Fibroblast of the aortic adventitia (primary cell): ENCODE measurements around the gene E4F1. TPM values are rescaled to one million over a fixed set of nuclear protein-coding genes. Genes with fewer than 3 reads are reported as not detected.

Experiments used
- DNase-seq: peaks from one replicate; pipeline ENCODE4 v3.0.0-alpha.2; 2010; ENCODE audit warnings: low read depth
- H3K4me3 ChIP-seq: 2 replicates; pipeline ENCODE4 v1.5.1; 2011; ENCODE audit warnings: low read depth, mild to moderate bottlenecking, control low read depth, low read length, moderate library complexity
- total RNA-seq: library from RNA; depleted of rRNA; stranded (reverse); fragments of >200 nt; gene quantifications from 2 replicates; pipeline ENCODE4 v1.2.3, GENCODE V29; 2012; ENCODE audit warnings: low replicate concordance
- TF ChIP-seq, protein P1 (sequence below): IDR thresholded peaks from 2 replicates; pipeline ENCODE4 v1.5.1; 2011; ENCODE audit warnings: mild to moderate bottlenecking, low read length, control low read depth, inconsistent platforms; ENCODE audit not compliant: insufficient read depth

Gene E4F1
- total RNA-seq, 1 donor, result 18.7 TPM

DNA sequence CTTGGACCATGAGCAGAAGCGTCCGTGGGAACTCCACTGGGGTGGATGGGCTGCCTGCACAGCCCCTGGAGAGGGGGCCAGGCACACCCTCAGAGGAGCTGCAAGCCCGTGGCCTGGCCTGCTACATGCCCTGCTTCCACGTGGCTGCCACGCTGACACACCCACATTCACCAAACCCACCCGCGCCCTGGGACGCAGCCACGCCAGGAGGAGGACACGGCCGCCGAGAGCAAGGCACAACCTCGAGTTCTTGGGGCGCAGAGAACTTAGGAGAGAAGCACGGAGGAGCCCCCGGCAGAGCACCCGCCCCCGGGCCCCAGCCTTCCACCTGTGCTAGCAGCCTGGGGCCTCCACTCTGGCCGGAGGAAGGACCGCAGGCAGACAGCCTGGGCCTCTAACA lies 45.8 kb upstream of the E4F1 start:
- H3K4me3 ChIP-seq, result no peak overlapping the region
- TF ChIP-seq, protein P1, sequence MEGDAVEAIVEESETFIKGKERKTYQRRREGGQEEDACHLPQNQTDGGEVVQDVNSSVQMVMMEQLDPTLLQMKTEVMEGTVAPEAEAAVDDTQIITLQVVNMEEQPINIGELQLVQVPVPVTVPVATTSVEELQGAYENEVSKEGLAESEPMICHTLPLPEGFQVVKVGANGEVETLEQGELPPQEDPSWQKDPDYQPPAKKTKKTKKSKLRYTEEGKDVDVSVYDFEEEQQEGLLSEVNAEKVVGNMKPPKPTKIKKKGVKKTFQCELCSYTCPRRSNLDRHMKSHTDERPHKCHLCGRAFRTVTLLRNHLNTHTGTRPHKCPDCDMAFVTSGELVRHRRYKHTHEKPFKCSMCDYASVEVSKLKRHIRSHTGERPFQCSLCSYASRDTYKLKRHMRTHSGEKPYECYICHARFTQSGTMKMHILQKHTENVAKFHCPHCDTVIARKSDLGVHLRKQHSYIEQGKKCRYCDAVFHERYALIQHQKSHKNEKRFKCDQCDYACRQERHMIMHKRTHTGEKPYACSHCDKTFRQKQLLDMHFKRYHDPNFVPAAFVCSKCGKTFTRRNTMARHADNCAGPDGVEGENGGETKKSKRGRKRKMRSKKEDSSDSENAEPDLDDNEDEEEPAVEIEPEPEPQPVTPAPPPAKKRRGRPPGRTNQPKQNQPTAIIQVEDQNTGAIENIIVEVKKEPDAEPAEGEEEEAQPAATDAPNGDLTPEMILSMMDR, result no peak
- DNase-seq, result no peak

GRCh38 chr16:2178321-2179106 lies 44.9 kb upstream of the E4F1 start:
- TF ChIP-seq, protein P1, result no peak
- no peak overlapping the region for H3K4me3 ChIP-seq
- DNase-seq, result no peak

GRCh38 chr16:2179107-2179501 lies 44.3 kb upstream of the E4F1 start:
- TF ChIP-seq, protein P1, result no peak
- no peak for DNase-seq
- H3K4me3 ChIP-seq, result no peak overlapping the region

DNA sequence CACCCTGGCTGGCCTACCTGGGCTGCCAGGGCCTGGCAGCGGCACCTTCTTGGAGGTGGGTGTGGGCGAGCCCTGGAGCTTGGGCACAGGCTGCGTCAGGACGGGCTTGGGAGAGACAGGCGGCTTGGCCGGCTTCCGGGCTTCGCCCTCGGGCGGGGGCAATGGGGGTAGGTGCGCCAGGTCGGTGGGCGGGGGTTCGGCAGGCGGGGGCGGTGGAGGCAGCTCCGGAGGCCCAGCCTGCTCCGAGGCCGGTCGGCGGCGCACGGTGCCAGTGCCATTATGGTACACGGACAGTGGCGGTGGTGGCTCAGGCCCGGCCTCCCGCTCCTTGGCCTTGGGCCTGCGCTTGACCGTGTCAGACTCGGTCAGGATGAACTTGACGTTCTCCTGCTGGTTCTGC lies 43.8 kb upstream of the E4F1 start:
- TF ChIP-seq, protein P1, result no peak
- H3K4me3 ChIP-seq, result no peak overlapping the region
- DNase-seq, result no peak

- no peak for DNase-seq
- TF ChIP-seq, protein P1, result no peak
- H3K4me3 ChIP-seq, result no peak overlapping the region
Observed at GRCh38 chr16:2180461-2180860, 42.9 kb upstream of the E4F1 start.

DNA sequence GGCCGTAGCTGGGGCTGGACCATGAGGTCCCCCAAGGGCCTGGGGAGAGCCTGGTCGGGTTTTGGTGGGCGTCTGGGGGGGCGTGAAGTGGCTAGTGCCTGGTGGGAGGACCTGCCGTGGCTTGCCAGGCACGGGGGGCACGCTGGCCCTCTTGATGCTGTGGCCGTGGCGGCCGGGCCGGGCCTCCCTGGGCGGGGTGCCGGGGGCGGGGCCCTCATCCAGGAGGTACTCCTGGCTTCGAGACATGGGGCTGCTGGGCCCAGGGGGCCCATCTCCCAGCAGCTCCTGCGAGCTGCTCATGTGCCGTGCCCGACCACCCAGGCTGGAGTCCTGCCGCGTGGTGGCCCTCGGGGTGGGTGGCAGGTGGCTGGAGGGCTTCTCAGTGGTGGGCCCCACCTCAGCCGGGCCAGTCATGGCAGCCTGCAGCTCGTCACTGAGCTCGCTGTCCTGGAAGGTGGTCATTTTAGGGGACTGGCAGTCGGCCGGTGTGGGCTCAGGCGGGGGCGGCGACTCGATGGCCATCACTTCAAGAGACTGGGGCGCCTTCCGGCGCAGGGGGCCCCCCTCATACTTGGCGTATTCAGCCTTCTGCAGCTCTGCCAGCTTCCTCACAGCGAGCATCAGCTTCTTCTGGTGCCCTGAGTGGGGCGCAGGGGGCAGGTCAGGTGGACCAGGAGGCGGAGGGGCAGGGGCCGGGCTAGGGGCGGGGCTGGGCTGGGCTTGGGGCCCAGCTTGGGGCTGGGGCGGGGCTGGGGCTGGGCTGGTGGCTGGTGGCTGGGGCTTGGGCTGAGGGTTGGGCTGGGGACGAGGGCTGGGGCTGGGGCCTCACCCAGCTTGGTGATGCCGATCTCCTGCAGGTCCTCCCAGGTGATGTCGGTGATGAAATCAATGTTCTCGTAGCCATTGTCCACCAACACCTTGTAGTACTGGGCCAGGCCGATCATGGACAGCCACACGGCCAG lies 42.1 kb upstream of the E4F1 start:
- TF ChIP-seq, protein P1, result no peak
- DNase-seq, result no peak
- H3K4me3 ChIP-seq, result no peak overlapping the region
